Stimulated activated memory B cell treated with anti-CD40 and anti-IgM and Interleukin-4, amounts not matched to agents 10 μg/mL and 1 μg/mL and 100 μg/mL, for 72 hours (primary cell): ENCODE measurements around the gene USP40.
"Not testable (repeated sequence)": the region's sequence is repeated elsewhere in the genome, so short reads cannot be mapped to it uniquely, and the experiment has no call there.

Experiments used
- ATAC-seq: fragments of 150-1000 bp; cut with Tn5 transposase; 2 replicates; pipeline ENCODE4 v1.10.0; 2021
- H3K27ac Mint-ChIP-seq: one replicate; pipeline ENCODE4 v1.8.0; 2022; ENCODE audit warnings: mild to moderate bottlenecking, mixed read lengths
- H3K27me3 Mint-ChIP-seq: one replicate; pipeline ENCODE4 v1.8.0; 2022; ENCODE audit warnings: mixed read lengths
- H3K36me3 Mint-ChIP-seq: one replicate; pipeline ENCODE4 v1.8.0; 2022; ENCODE audit warnings: mixed read lengths
- H3K4me1 Mint-ChIP-seq: one replicate; pipeline ENCODE4 v1.8.0; 2022; ENCODE audit warnings: mixed read lengths
- H3K4me3 Mint-ChIP-seq: one replicate; pipeline ENCODE4 v1.8.0; 2022; ENCODE audit warnings: mild to moderate bottlenecking, moderate library complexity, mixed read lengths
- H3K9me3 Mint-ChIP-seq: one replicate; pipeline ENCODE4 v1.8.0; 2022; ENCODE audit warnings: mixed read lengths

Gene USP40

GRCh38 chr2:233577341-233577740 lies 10.8 kb upstream of the USP40 start:
- not testable (repeated sequence) for H3K9me3 Mint-ChIP-seq, H3K27me3 Mint-ChIP-seq, H3K36me3 Mint-ChIP-seq, H3K4me1 Mint-ChIP-seq, H3K4me3 Mint-ChIP-seq, H3K27ac Mint-ChIP-seq, ATAC-seq

GRCh38 chr2:233572468-233572867 lies 5.9 kb upstream of the USP40 start:
- no peaks in the 10 kb centered on the region for H3K9me3 Mint-ChIP-seq
- H3K4me3 Mint-ChIP-seq: no peak overlapping the region
- no peaks in the 10 kb centered on the region for H3K36me3 Mint-ChIP-seq
- no peaks in the 10 kb centered on the region for H3K27me3 Mint-ChIP-seq
- no peaks in the 10 kb centered on the region for H3K4me1 Mint-ChIP-seq
- H3K27ac Mint-ChIP-seq: no peak overlapping the region
- no peak for ATAC-seq

GRCh38 chr2:233571462-233571861 lies 4.9 kb upstream of the USP40 start:
- no peak for ATAC-seq
- Mint-ChIP-seq H3K4me1 (no peaks in the 10 kb centered on the region), H3K36me3 (no peaks in the 10 kb centered on the region), H3K27me3 (no peaks in the 10 kb centered on the region), H3K27ac (no peak overlapping the region), H3K9me3 (no peaks in the 10 kb centered on the region), H3K4me3 (no peak overlapping the region)

GRCh38 chr2:233571001-233571400 lies 4.4 kb upstream of the USP40 start:
- ATAC-seq: no peak
- H3K4me3 Mint-ChIP-seq: no peak overlapping the region
- no peaks in the 10 kb centered on the region for H3K27me3 Mint-ChIP-seq
- no peaks in the 10 kb centered on the region for H3K4me1 Mint-ChIP-seq
- no peaks in the 10 kb centered on the region for H3K9me3 Mint-ChIP-seq
- H3K27ac Mint-ChIP-seq: no peak overlapping the region
- H3K36me3 Mint-ChIP-seq: no peaks in the 10 kb centered on the region

GRCh38 chr2:233565685-233566140 lies 869 bp downstream of the USP40 start:
- Mint-ChIP-seq H3K9me3 (no peaks in the 10 kb centered on the region), H3K36me3 (peaks cover 14% of the 10 kb centered on the region), H3K27me3 (no peaks in the 10 kb centered on the region), H3K4me1 (peaks cover 19% of the 10 kb centered on the region), H3K4me3 (peak overlapping the region; percentile 100), H3K27ac (peak overlapping the region; percentile 100)
- no peak for ATAC-seq

GRCh38 chr2:233563663-233564430 lies 2.7 kb downstream of the USP40 start:
- Mint-ChIP-seq H3K36me3 (peaks cover 31% of the 10 kb centered on the region), H3K4me3 (no peak overlapping the region), H3K4me1 (peaks cover 19% of the 10 kb centered on the region), H3K27ac (peak overlapping the region; percentile 29), H3K9me3 (no peaks in the 10 kb centered on the region), H3K27me3 (no peaks in the 10 kb centered on the region)
- ATAC-seq: no peak

GRCh38 chr2:233556881-233557736 lies 9.5 kb downstream of the USP40 start:
- H3K27ac Mint-ChIP-seq: peak overlapping the region; percentile 49
- no peaks in the 10 kb centered on the region for H3K9me3 Mint-ChIP-seq
- no peak for ATAC-seq
- H3K4me3 Mint-ChIP-seq: no peak overlapping the region
- H3K4me1 Mint-ChIP-seq: peaks cover 7% of the 10 kb centered on the region
- peaks cover 50% of the 10 kb centered on the region for H3K36me3 Mint-ChIP-seq
- no peaks in the 10 kb centered on the region for H3K27me3 Mint-ChIP-seq

GRCh38 chr2:233553366-233553765 lies 13.2 kb downstream of the USP40 start:
- no peak for ATAC-seq
- no peaks in the 10 kb centered on the region for H3K27me3 Mint-ChIP-seq
- peaks cover 7% of the 10 kb centered on the region for H3K4me1 Mint-ChIP-seq
- no peaks in the 10 kb centered on the region for H3K9me3 Mint-ChIP-seq
- no peak overlapping the region for H3K4me3 Mint-ChIP-seq
- peaks cover 30% of the 10 kb centered on the region for H3K36me3 Mint-ChIP-seq
- no peak overlapping the region for H3K27ac Mint-ChIP-seq

- Mint-ChIP-seq H3K9me3 (no peaks in the 10 kb centered on the region), H3K27me3 (no peaks in the 10 kb centered on the region), H3K4me1 (no peaks in the 10 kb centered on the region), H3K36me3 (peaks cover 34% of the 10 kb centered on the region), H3K4me3 (no peak overlapping the region), H3K27ac (no peak overlapping the region)
- no peak for ATAC-seq
Measured at GRCh38 chr2:233551491-233551890, 15.1 kb downstream of the USP40 start.

- H3K4me3 Mint-ChIP-seq: no peak overlapping the region
- no peak for ATAC-seq
- H3K27me3 Mint-ChIP-seq: no peaks in the 10 kb centered on the region
- no peaks in the 10 kb centered on the region for H3K9me3 Mint-ChIP-seq
- H3K4me1 Mint-ChIP-seq: no peaks in the 10 kb centered on the region
- H3K27ac Mint-ChIP-seq: no peak overlapping the region
- H3K36me3 Mint-ChIP-seq: peaks cover 64% of the 10 kb centered on the region
Measured at GRCh38 chr2:233546774-233547173, 19.8 kb downstream of the USP40 start.

GRCh38 chr2:233546101-233546500 lies 20.5 kb downstream of the USP40 start:
- Mint-ChIP-seq H3K9me3 (no peaks in the 10 kb centered on the region), H3K36me3 (peaks cover 66% of the 10 kb centered on the region), H3K27ac (no peak overlapping the region), H3K4me3 (no peak overlapping the region), H3K4me1 (no peaks in the 10 kb centered on the region), H3K27me3 (no peaks in the 10 kb centered on the region)
- ATAC-seq: no peak

- H3K36me3 Mint-ChIP-seq: peaks cover 77% of the 10 kb centered on the region
- H3K4me3 Mint-ChIP-seq: no peak overlapping the region
- H3K4me1 Mint-ChIP-seq: peaks cover 2% of the 10 kb centered on the region
- ATAC-seq: no peak
- H3K27ac Mint-ChIP-seq: no peak overlapping the region
- no peaks in the 10 kb centered on the region for H3K27me3 Mint-ChIP-seq
- H3K9me3 Mint-ChIP-seq: no peaks in the 10 kb centered on the region
Measured at GRCh38 chr2:233544200-233544610, 22.4 kb downstream of the USP40 start.

- H3K36me3 Mint-ChIP-seq: peaks cover 87% of the 10 kb centered on the region
- no peak overlapping the region for H3K27ac Mint-ChIP-seq
- H3K4me3 Mint-ChIP-seq: no peak overlapping the region
- H3K4me1 Mint-ChIP-seq: peaks cover 5% of the 10 kb centered on the region
- no peaks in the 10 kb centered on the region for H3K9me3 Mint-ChIP-seq
- no peaks in the 10 kb centered on the region for H3K27me3 Mint-ChIP-seq
- ATAC-seq: no peak
Measured at GRCh38 chr2:233542507-233542906, 24.1 kb downstream of the USP40 start.

- no peaks in the 10 kb centered on the region for H3K27me3 Mint-ChIP-seq
- peaks cover 5% of the 10 kb centered on the region for H3K4me1 Mint-ChIP-seq
- no peaks in the 10 kb centered on the region for H3K9me3 Mint-ChIP-seq
- peaks cover 81% of the 10 kb centered on the region for H3K36me3 Mint-ChIP-seq
- no peak overlapping the region for H3K4me3 Mint-ChIP-seq
- H3K27ac Mint-ChIP-seq: no peak overlapping the region
- ATAC-seq: no peak
Measured at GRCh38 chr2:233538741-233539140, 27.8 kb downstream of the USP40 start.

- Mint-ChIP-seq H3K36me3 (peaks cover 73% of the 10 kb centered on the region), H3K9me3 (no peaks in the 10 kb centered on the region), H3K4me1 (peaks cover 5% of the 10 kb centered on the region), H3K27ac (no peak overlapping the region), H3K4me3 (no peak overlapping the region), H3K27me3 (no peaks in the 10 kb centered on the region)
- no peak for ATAC-seq
Measured at GRCh38 chr2:233535271-233535670, 31.3 kb downstream of the USP40 start.

- Mint-ChIP-seq H3K27ac (no peak overlapping the region), H3K4me1 (no peaks in the 10 kb centered on the region), H3K27me3 (no peaks in the 10 kb centered on the region), H3K36me3 (peaks cover 72% of the 10 kb centered on the region), H3K9me3 (no peaks in the 10 kb centered on the region), H3K4me3 (no peak overlapping the region)
- no peak for ATAC-seq
Measured at GRCh38 chr2:233532971-233533370, 33.6 kb downstream of the USP40 start.
